Activated naive CD4-positive, alpha-beta T cell treated with anti-CD3 and anti-CD28 coated beads, Interleukin-2, amount 50 U/mL, for 16 hours (primary cell): ENCODE data around the gene ZNF74.
"Not testable (repeated sequence)": the region's sequence is repeated elsewhere in the genome, so short reads cannot be mapped to it uniquely, and the experiment has no call there.

Experiments used
- DNase-seq: peaks from one replicate; pipeline ENCODE4 v3.0.0-alpha.2; 2020

ZNF74 gene

GRCh38 chr22:20401376-20402014 is 7.5 kb downstream of the ZNF74 start:
- no peak for DNase-seq

- DNase-seq = no peak
Measured at GRCh38 chr22:20402960-20403778, 9.2 kb downstream of the ZNF74 start.

GRCh38 chr22:20403779-20404140 is 9.8 kb downstream of the ZNF74 start:
- DNase-seq = no peak

GRCh38 chr22:20404881-20405280 is 10.9 kb downstream of the ZNF74 start:
- no peak for DNase-seq

GRCh38 chr22:20405291-20405930 is 11.5 kb downstream of the ZNF74 start:
- no peak for DNase-seq

- DNase-seq = no peak
Measured at GRCh38 chr22:20405931-20406685, 12.2 kb downstream of the ZNF74 start.

GRCh38 chr22:20406686-20407408 is 12.9 kb downstream of the ZNF74 start:
- no peak for DNase-seq

GRCh38 chr22:20407829-20408228 is 13.9 kb downstream of the ZNF74 start:
- no peak for DNase-seq

- DNase-seq = no peak
Measured at GRCh38 chr22:20408891-20409290, 14.9 kb downstream of the ZNF74 start.

GRCh38 chr22:20409385-20409784 is 15.4 kb downstream of the ZNF74 start:
- not testable (repeated sequence) for DNase-seq

GRCh38 chr22:20412474-20413216 is 18.7 kb downstream of the ZNF74 start:
- DNase-seq = no peak

- DNase-seq = no peak
Measured at GRCh38 chr22:20413217-20414058, 19.5 kb downstream of the ZNF74 start.

GRCh38 chr22:20414059-20414440 is 20.1 kb downstream of the ZNF74 start:
- DNase-seq = no peak

GRCh38 chr22:20414450-20414849 is 20.5 kb downstream of the ZNF74 start:
- DNase-seq = no peak

- DNase-seq = peak; percentile 0
Measured at GRCh38 chr22:20415241-20415640, 21.3 kb downstream of the ZNF74 start.

GRCh38 chr22:20415699-20416098 is 21.7 kb downstream of the ZNF74 start:
- not testable (repeated sequence) for DNase-seq

GRCh38 chr22:20418211-20418788 is 24.3 kb downstream of the ZNF74 start:
- DNase-seq = peak; percentile 69

GRCh38 chr22:20419664-20419951 is 25.7 kb downstream of the ZNF74 start:
- no peak for DNase-seq

- DNase-seq = peak; percentile 8
Measured at GRCh38 chr22:20420157-20420842, 26.3 kb downstream of the ZNF74 start.

- DNase-seq = no peak
Measured at GRCh38 chr22:20421507-20421874, 27.5 kb downstream of the ZNF74 start.
